BJ (cell line): ENCODE measurements around the gene QSOX1. TPM values are rescaled to one million over a fixed set of nuclear protein-coding genes. Genes with fewer than 3 reads are reported as not detected.

Experiments used
- CTCF ChIA-PET: fragments of 350-600 bp; formaldehyde crosslinking; extraction: SDS; loops from one replicate; lab custom pipeline; 2021; ENCODE audit warnings: antibody characterized with exemption, inconsistent platforms; lab: Yijun Ruan, JAX
- POLR2A ChIA-PET: fragments of 300-600 bp; sonication (Branson Sonifier 250); formaldehyde crosslinking; extraction: SDS; loops from one replicate; lab custom pipeline; 2021; ENCODE audit warnings: antibody characterized with exemption; lab: Charles Lee
- DNase-seq: peaks from one replicate; pipeline ENCODE4 v3.0.0-alpha.2; 2011; ENCODE audit warnings: low read depth
- H3K27me3 ChIP-seq: 2 replicates; pipeline ENCODE4 v1.6.0; 2011; ENCODE audit warnings: low read length; ENCODE audit not compliant: control insufficient read depth, insufficient read depth
- H3K36me3 ChIP-seq: 2 replicates; pipeline ENCODE4 v1.5.1; 2011; ENCODE audit warnings: low read length; ENCODE audit not compliant: control insufficient read depth, insufficient read depth
- H3K4me3 ChIP-seq: 2 replicates; pipeline ENCODE4 v1.5.1; 2011; ENCODE audit warnings: low read depth, mild to moderate bottlenecking, control low read depth, low read length
- polyA plus RNA-seq: library from polyadenylated mRNA; depleted of rRNA; stranded (reverse); fragments of >200 nt; gene quantifications from 2 replicates; pipeline ENCODE4 v1.2.3, GENCODE V29; 2011
- TF ChIP-seq, protein P1 (sequence below): IDR thresholded peaks from 2 replicates; pipeline ENCODE4 v1.5.1; 2011; ENCODE audit warnings: low read depth, mild to moderate bottlenecking, control low read depth, inconsistent platforms, low read length, moderate library complexity; ENCODE audit not compliant: insufficient read depth

Gene QSOX1
- polyA plus RNA-seq, 1 experiment, result 503 TPM

DNA sequence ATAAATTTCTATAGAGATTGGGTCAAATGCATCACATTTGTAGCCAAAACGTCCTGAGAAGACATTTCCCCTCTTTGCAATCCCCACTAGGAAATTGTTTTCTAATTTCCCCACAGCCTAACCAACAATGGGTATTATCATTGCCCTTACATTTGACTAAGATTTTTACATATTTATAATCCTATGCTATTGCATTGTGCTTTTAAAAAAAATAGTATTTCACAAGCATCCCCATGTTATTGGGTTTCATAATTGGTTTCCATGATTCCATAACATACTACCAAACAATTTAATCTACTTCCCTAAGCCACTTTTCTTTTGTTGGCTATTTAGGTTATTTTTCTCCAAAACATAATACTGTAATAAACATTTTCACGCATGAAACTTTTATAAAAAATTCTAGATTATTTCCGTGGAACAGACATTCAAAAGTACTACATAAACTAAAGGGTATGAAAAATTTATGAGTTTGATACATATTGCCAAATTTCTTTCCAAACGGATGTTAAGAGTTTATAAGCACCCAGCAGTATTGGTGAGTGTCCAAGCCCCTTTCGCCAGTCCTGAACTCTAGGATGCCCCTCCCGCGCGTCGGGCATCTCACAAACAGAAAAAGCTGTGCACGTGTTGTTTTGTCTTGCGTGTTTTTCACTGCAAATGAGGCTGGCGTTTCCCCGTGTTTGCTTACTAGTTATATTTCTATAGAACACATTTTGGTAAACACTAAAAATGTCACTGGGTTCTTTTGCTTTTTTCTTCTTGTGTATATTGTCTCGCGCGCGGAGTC lies 73.4 kb downstream of the QSOX1 start:
- H3K36me3 ChIP-seq, result no peaks in the 10 kb centered on the region
- POLR2A ChIA-PET, result no interaction called here
- CTCF ChIA-PET, result no interaction called here
- H3K27me3 ChIP-seq, result peaks cover 44% of the 10 kb centered on the region
- TF ChIP-seq, protein P1, sequence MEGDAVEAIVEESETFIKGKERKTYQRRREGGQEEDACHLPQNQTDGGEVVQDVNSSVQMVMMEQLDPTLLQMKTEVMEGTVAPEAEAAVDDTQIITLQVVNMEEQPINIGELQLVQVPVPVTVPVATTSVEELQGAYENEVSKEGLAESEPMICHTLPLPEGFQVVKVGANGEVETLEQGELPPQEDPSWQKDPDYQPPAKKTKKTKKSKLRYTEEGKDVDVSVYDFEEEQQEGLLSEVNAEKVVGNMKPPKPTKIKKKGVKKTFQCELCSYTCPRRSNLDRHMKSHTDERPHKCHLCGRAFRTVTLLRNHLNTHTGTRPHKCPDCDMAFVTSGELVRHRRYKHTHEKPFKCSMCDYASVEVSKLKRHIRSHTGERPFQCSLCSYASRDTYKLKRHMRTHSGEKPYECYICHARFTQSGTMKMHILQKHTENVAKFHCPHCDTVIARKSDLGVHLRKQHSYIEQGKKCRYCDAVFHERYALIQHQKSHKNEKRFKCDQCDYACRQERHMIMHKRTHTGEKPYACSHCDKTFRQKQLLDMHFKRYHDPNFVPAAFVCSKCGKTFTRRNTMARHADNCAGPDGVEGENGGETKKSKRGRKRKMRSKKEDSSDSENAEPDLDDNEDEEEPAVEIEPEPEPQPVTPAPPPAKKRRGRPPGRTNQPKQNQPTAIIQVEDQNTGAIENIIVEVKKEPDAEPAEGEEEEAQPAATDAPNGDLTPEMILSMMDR, result no peak
- DNase-seq, result no peak
- H3K4me3 ChIP-seq, result no peak overlapping the region

DNA sequence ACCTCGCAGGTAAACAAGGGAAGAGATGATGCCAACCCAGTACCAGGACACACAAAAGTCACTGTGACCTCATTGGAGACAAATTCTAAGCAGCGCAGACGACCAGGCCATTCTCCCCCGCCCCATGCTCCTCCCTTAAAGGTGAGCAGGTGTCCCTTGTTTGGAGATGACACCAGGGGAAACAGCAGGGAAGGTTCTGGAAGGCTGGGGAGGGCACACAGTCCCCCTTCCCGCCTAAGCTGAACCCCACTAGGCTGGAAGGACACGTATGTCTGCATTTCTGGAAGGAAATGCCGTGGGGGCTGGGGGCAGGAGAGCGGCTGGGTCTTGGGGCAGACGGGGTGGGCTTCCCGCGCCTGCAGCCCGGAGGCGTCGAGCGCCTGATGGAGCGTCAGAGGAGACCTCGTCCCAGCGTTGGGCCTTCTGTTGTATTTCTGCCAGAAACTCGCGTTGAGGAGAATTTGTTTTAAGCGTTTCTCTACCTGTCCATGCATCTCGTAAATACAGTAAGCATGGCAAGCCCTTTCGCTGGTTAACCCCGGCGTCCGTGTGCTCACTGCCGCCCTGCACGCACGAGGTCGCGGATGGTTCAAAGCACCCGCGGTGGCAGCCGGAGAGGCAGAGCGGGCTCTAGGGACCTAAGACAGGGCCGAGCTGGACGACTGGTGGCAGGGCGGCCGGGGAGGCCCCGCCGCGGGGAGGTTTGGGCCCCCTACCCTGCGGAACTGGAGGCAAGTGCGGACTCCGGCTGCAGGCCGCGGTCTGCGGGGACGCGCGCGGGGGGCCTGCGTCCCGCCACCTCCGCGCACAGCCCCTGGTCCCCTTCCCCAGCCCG lies 74.2 kb downstream of the QSOX1 start:
- ChIA-PET CTCF (no interaction called here), POLR2A (no interaction called here)
- DNase-seq, result no peak
- H3K27me3 ChIP-seq, result peaks cover 50% of the 10 kb centered on the region
- TF ChIP-seq, protein P1, result no peak
- H3K4me3 ChIP-seq, result peak overlapping the region; percentile 49
- no peaks in the 10 kb centered on the region for H3K36me3 ChIP-seq

DNA sequence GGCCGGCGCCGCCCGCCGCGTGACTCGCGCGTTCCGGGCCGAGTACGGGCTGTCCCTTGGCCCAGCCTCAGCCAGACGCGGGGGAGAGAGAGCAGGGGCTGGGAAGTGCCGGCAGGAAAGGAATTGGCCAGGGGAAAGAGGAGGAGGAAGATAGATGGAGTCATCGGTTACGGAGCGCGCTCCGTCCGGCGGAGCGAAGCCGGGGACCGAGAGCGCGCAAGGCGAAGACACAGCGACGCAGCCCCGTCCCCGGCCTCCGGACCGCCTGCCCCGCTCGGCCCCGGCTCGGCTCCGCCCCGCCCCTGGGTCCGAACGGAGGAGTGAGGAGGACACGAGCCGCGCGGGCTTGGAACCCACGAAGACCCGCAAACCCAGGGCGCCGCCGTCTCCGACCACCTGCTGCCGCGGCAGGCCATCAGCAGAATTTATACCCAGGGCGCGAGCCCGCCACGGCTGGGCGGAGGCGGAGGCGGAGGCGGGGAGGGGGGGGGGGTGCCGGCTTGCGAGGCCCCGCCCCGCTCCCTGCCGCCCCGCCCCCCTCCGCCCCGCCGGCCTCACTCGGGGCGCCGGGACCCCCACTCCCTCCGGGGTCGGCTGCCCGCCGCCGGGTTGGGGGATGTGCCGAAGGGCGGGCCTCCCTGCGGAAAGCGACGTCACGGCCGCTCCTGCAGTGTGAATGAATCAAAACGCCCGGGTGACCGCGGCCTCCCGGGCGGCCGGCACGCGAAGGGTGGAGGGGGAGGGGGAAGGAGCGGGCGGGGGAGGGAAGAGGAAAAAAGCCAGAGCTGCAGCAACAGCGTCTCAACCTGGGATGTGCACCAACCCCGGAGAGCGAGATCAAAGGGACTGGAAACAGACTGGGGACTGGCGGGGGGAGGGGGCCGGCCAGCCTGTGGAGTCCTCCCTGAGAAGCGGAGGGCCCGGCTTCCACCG lies 75.1 kb downstream of the QSOX1 start, which contains the start of gene LHX4:
TSS of gene LHX4 (plus strand) at position 782 of the 933 bp plus-strand sequence. CDS start 266 bp downstream, outside the sequence.
- no peaks in the 10 kb centered on the region for H3K36me3 ChIP-seq
- TF ChIP-seq, protein P1, result no peak
- DNase-seq, result no peak
- peak within 1 kb of the TSS; percentile 49 for H3K4me3 ChIP-seq
- H3K27me3 ChIP-seq, result peaks cover 51% of the 10 kb centered on the region
- CTCF ChIA-PET, result no interaction called here
- POLR2A ChIA-PET, result no interaction called here

DNA sequence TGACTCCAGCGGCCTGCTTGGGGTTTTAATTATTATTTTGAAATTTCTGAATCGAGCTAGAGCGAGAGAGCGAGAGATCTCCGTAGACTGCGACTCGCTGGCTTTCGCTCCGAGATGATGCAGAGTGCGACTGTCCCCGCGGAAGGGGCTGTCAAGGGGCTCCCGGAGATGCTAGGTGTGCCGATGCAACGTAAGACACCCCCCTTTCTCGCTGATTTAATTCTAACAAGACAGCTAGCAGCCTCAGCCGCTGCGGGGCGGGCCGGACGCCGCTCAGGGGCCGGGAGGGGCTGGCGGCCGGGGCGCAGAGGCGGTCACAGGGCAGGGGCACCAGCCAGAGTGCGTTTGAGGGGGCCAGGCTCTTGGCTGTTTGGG lies 75.7 kb downstream of the QSOX1 start:
- peaks cover 53% of the 10 kb centered on the region for H3K27me3 ChIP-seq
- POLR2A ChIA-PET, result no interaction called here

More for the DNA sequence above, 75.7 kb downstream of the QSOX1 start:
- TF ChIP-seq, protein P1, result no peak
- Histone ChIP-seq H3K36me3 (no peaks in the 10 kb centered on the region), H3K4me3 (peak overlapping the region; percentile 49)
- CTCF ChIA-PET, result interaction anchor here (2.2 kb wide), 1 partner anchor 22 kb away, joined by 8 read pairs; no protein-coding TSS in a partner anchor
- no peak for DNase-seq
